HUES6 (cell line): ENCODE results near the gene CMIP.

Source experiments
- H3K27ac ChIP-seq: 2 replicates; pipeline ENCODE4 v1.7.0; 2013; ENCODE audit warnings: low read depth, mild to moderate bottlenecking, low read length, inconsistent platforms
- H3K27me3 ChIP-seq: 2 replicates; pipeline ENCODE4 v1.6.1; 2013; ENCODE audit warnings: low read length; ENCODE audit not compliant: control insufficient read depth, insufficient read depth
- H3K36me3 ChIP-seq: 2 replicates; pipeline ENCODE4 v1.6.1; 2013; ENCODE audit warnings: low read length; ENCODE audit not compliant: control insufficient read depth, insufficient read depth
- H3K4me1 ChIP-seq: 2 replicates; pipeline ENCODE4 v1.6.1; 2013; ENCODE audit warnings: low read length; ENCODE audit not compliant: control insufficient read depth, insufficient read depth
- H3K4me3 ChIP-seq: 2 replicates; pipeline ENCODE4 v1.5.1; 2013; ENCODE audit warnings: low read depth, low read length
- H3K9ac ChIP-seq: one replicate; pipeline ENCODE4 v1.6.1; 2013; ENCODE audit warnings: mild to moderate bottlenecking, low read length
- H3K9me3 ChIP-seq: 2 replicates; pipeline ENCODE4 v1.6.1; 2013; ENCODE audit warnings: low read depth, low read length; ENCODE audit not compliant: control insufficient read depth, insufficient read depth

Gene CMIP

DNA sequence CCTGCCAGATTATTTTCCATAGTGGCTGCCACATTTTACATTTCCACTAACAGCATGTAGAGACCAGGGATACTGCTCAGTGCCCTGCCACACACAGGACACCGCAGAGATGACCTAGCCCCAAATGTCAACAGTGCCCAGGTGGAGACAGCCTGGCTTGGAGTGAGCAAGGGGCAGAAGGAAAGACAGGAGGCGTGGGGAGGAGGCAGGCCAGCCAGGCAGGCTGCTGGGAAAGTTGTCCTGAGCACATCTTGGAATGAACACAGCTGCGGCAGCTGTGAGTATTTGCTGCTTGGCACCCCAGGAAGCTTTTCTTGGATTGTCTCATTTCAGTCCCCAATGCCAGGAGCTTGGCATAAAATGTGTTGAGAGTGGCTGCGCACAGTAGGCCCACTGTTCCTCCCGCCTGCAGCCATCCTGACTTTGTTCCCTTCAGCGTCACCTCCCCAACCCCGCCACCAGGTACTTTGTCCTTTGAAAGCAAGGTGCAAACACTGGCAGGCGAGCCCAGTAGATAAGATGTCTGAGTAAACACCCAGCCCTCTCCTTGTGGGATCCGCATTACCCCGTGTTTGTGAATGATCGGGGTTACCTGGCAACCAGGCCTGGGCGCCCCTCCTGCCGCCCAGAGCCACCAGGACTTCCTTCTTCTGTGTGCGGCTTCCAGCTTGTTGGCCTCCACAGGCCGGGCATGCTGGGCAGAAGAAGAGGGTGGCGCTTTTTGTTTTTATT, 114.0 kb downstream of the CMIP start:
- H3K27me3 ChIP-seq = no peaks in the 10 kb centered on the region
- peaks cover 4% of the 10 kb centered on the region; the same call in 1 of the 2 replicates for H3K4me1 ChIP-seq
- no peaks in the 10 kb centered on the region for H3K36me3 ChIP-seq
- no peaks in the 10 kb centered on the region for H3K9me3 ChIP-seq
- no peak overlapping the region for H3K4me3 ChIP-seq
- H3K9ac ChIP-seq = no peak overlapping the region
- no peak overlapping the region for H3K27ac ChIP-seq

DNA sequence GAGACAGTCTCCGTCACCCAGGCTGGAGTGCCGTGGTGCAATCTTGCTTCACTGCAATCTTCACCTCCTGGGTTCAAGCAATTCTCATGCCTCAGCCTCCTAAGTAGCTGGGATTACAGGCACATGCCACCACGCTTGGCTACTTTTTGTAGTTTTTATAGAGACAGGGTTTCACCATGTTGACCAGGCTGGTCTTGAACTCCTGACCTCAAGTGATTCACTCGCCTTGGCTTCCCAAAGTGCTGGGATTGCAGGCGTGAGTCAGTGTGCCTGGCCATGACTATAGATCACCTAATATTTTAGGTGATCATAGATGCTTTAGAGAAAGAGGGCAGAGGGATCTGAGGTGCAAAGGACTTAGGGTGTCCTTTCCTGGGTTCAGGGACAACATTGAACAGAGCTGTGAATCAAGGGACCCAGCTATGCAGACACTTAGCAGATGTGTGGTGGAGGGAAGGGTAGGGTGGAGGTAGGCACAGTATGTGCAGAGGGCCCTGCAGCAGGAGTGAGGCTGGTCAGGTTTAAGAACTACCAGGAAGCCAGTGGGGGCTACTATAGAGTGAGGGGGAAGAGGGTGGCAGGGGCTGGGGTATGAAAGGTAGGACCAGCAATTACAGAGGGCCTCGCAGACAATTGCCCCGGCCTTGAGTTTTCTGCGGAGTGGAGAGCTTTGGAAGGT, 116.5 kb downstream of the CMIP start:
- Histone ChIP-seq H3K4me3 (no peak overlapping the region), H3K9me3 (no peaks in the 10 kb centered on the region), H3K27me3 (no peaks in the 10 kb centered on the region), H3K4me1 (peaks cover 7% of the 10 kb centered on the region), H3K36me3 (no peaks in the 10 kb centered on the region), H3K27ac (no peak overlapping the region), H3K9ac (no peak overlapping the region)

DNA sequence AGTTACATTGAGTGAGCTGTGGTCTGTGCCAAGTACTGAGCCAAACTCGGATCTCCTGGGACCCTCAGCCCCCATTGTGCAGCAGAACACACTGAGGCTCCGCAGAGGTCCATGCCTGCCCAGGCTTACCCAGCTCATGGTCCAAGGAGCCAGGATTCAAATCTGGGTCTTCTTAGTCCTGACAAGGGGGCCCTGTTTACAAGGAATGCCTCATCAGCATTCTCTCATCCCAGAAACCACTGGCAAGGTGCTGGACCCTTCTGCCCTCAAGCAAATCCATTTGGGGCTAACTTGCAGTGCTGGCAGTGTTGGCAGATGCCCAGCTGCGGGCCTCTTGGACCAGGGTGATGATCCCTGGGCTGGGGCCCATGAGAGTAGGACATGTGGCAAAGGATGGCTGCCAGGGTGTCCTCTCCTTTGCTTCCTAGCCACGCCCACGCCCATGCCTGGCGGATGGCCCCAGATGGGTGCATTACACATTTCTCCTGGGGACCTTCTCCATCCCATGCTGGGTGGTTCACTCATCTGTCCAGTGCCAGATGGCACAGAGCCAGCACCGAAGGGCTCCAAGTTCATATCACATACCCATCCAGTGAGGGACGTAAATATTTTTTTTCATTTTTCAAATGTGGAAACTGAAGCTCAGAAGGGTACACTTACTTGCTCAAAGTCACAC, 117.7 kb downstream of the CMIP start:
- Histone ChIP-seq H3K9ac (no peak overlapping the region), H3K36me3 (no peaks in the 10 kb centered on the region), H3K27me3 (no peaks in the 10 kb centered on the region), H3K9me3 (no peaks in the 10 kb centered on the region), H3K4me1 (peaks cover 7% of the 10 kb centered on the region), H3K4me3 (no peak overlapping the region), H3K27ac (no peak overlapping the region)

DNA sequence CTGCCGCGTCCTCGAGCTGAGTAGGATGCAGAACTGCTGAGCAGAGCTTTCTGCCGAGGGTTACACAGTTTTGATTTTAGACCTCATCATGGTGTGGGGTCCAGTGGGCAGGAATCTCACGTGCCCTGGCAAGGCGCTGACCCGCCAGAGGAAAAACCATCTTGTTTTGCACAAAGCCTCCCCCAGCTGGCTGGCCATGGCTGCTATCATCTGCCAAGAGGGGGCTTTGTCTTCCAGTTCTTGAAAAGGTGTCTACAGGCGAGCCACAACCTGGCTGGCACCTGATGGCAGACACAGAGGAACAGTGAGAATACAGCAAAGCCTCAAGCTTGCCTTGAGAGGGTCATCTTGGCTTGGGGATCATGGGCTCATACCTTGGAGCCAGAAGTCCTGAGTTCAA, 118.3 kb downstream of the CMIP start:
- H3K36me3 ChIP-seq = no peaks in the 10 kb centered on the region
- H3K27ac ChIP-seq = no peak overlapping the region
- H3K27me3 ChIP-seq = no peaks in the 10 kb centered on the region
- no peak overlapping the region for H3K4me3 ChIP-seq
- no peak overlapping the region for H3K9ac ChIP-seq
- peaks cover 7% of the 10 kb centered on the region for H3K4me1 ChIP-seq
- H3K9me3 ChIP-seq = no peaks in the 10 kb centered on the region

DNA sequence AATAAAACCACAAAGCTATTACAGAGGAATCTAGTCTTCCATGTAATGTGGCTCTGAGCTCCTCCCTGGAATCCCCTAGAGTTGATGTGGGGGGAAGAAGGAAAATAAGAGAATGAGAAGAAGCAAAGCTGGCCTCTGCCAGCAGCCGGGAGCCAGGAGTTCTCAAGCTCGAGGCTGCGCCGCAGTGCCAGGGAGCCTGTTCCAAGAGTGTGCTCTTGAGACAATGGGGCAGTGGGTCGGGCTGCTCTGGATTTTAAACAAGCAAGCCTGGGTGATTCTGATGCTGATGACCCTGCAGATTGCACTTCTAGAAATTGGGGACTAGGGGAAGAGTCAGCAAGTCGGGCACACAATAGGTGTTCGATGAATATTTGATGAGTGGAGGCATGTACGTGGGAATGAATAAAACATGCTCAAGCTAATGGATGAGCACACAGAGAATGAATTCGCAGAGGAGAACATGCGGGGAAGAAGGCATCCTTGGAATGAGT, 119.9 kb downstream of the CMIP start:
- no peak overlapping the region for H3K9ac ChIP-seq
- peaks cover 6% of the 10 kb centered on the region for H3K4me1 ChIP-seq
- no peaks in the 10 kb centered on the region for H3K27me3 ChIP-seq
- H3K27ac ChIP-seq = no peak overlapping the region
- no peaks in the 10 kb centered on the region for H3K36me3 ChIP-seq
- H3K4me3 ChIP-seq = no peak overlapping the region
- no peaks in the 10 kb centered on the region for H3K9me3 ChIP-seq

DNA sequence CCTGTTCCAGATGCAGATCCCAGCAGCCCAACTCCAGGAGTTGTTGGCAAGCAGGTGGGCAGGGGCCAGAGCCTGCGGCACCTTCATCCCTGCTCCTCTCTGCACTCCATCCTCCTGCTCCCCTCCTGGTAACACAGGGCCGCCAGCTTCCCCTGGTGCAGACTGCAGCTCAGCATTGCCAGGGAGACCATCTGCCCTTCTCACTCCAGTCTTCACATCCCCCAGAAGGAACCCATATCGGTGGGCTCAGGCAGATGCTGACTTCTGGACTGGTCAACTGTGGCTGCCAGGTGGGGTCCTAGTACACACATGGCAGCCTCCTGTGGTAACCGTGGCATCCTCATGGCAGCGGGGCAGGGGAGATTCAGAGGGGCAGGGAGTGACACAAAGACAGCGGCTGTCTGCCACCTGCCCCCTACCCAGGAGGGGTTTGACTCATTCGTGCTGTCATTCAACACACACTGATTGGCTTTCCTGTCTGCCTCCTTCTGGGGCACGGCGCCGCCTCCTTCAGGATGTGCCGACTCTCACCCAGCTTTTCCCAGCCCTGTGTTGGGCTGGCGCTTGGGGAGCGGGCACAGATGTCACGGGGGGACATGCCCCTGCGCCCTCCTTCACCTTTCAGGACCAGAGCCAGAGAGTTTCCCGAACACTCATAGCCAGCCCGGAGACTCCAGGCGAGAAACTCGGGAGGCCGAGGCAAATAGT, 120.9 kb downstream of the CMIP start:
- H3K27me3 ChIP-seq = no peaks in the 10 kb centered on the region
- peaks cover 14% of the 10 kb centered on the region for H3K4me1 ChIP-seq
- no peak overlapping the region for H3K4me3 ChIP-seq
- H3K36me3 ChIP-seq = no peaks in the 10 kb centered on the region
- H3K27ac ChIP-seq = no peak overlapping the region
- no peaks in the 10 kb centered on the region for H3K9me3 ChIP-seq
- H3K9ac ChIP-seq = no peak overlapping the region

DNA sequence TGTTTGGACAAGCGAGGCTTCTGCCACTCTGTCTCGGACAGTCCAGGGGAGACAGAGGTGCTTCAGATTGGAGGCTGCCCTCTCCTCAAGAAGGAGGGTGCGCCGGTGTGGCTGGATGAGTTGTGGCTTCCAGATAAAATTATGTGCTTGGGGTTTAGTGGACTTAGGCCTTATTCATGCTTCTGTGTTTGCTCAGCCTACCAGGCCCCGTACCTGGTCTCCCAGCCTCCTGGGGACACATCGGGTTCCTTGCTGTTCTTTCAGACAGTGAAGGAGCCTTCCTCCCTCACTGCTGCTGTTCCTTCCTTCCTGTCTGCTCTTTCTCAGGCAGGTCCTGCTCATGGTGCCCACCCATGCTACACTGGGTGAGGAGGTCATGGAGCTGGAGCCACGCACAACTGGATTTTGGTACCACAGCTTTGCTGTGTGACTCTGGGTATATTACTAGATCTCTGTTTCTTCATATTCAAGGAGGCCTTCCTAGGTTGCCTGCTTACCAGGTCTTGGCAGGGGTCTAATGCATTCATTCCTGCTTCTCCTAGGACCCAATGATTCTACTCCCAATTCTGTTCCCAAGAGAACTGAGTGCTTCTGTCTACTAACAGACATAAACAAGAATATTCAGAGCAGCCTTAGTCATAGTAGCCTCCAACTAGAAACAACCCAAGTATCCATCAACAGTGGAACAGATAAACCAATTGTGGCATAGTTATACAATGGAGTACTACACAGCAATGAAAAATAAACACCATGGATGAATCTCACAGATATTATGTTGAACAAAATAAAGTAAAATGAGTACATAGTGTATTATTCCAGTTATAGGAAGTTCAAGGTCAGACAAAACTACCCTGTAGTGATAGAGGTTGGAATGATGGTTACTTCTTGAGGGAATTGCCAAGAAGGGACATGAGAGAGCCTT, 121.7 kb downstream of the CMIP start:
- H3K9me3 ChIP-seq = no peaks in the 10 kb centered on the region
- no peak overlapping the region for H3K4me3 ChIP-seq
- H3K36me3 ChIP-seq = no peaks in the 10 kb centered on the region
- H3K9ac ChIP-seq = no peak overlapping the region
- no peak overlapping the region for H3K27ac ChIP-seq
- peaks cover 15% of the 10 kb centered on the region for H3K4me1 ChIP-seq
- H3K27me3 ChIP-seq = no peaks in the 10 kb centered on the region

DNA sequence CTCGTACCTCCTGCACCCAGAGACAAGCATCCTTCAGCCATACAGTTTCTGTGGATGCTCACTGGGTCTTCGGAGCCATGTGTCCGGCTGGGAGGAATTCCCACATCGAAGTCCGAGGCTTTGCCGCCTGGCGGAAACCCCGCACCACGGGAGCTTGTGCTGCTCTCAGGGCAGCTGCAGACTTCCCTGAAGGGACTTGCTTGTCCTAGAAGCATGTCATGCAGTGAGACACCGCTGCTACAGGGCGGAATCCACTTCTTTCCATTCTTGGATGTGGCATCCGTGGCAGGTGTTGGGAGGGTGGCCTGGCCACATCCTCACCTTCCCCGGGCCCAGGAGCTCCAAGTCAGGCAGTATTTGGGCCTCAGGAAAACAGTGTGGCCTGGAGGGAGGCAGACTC, 122.5 kb downstream of the CMIP start:
- no peaks in the 10 kb centered on the region for H3K9me3 ChIP-seq
- peaks cover 15% of the 10 kb centered on the region for H3K4me1 ChIP-seq
- no peak overlapping the region for H3K9ac ChIP-seq
- no peak overlapping the region for H3K27ac ChIP-seq
- no peaks in the 10 kb centered on the region for H3K36me3 ChIP-seq
- H3K4me3 ChIP-seq = no peak overlapping the region
- H3K27me3 ChIP-seq = no peaks in the 10 kb centered on the region

DNA sequence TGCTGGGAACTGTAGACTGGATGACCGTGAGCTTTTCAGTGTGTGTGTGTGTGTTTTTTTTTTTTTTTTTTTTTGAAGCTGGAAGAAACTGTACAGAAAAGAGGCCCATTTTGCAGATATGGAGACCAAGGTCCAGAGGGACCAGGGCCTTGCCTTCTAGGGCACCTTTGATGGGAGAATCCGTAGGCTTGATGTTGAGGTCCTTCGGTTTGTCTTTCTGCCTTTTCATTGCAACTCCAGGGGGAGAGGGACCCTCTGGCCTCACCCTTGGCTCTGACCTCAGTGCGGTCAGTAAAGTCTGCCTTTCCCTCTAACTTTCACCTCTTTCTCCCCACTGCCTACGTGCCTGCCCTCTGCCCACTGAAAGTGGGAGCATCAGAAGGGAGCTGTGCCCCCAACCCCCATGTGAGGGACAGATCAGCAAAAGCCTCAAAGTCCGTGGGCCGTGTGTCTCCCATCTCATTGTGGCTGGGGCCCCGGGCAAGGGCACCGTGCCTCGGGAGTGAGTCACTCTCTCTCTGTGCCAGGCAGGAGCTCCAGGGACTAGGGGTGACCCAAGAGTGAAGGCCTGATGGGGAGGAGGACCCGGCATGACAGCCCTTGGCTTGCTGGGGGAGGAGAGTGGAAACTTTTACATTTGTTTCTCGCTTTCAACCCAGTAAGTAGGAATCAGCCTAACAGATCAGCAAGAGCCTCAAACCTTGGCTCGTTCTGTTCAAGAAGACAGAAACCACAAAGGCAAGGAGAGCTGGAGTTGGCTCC, 123.6 kb downstream of the CMIP start:
- H3K9ac ChIP-seq = no peak overlapping the region

DNA sequence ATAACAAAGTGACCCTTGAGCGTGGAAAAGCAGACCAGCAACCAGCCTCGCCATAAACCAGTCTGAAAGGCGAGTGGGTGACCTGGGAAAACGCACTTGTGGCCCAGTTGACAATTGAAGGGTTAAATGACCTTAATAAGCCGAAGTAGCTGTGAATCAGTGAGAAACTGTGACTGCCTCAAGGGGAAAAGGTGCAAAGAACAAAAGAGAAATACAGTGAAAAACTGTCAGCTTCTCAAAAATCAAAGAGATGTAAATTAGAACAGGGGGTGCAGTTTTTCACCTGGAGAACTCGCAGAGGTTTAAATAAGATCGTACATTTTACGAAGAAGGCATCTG, 124.1 kb downstream of the CMIP start:
- H3K27me3 ChIP-seq = no peaks in the 10 kb centered on the region
- no peaks in the 10 kb centered on the region for H3K36me3 ChIP-seq
- H3K27ac ChIP-seq = no peak overlapping the region
- H3K9me3 ChIP-seq = no peaks in the 10 kb centered on the region
- peaks cover 15% of the 10 kb centered on the region for H3K4me1 ChIP-seq
- no peak overlapping the region for H3K4me3 ChIP-seq
- no peak overlapping the region for H3K9ac ChIP-seq

More for the DNA sequence above, 123.6 kb downstream of the CMIP start:
- Histone ChIP-seq H3K4me1 (peaks cover 15% of the 10 kb centered on the region), H3K4me3 (no peak overlapping the region), H3K36me3 (no peaks in the 10 kb centered on the region), H3K9me3 (no peaks in the 10 kb centered on the region), H3K27me3 (no peaks in the 10 kb centered on the region), H3K27ac (no peak overlapping the region)
